ENCODE data around the gene CRYBG2.

Gene CRYBG2

GRCh38 chr1:26279456-26280332, 74.2 kb downstream of the CRYBG2 start, which contains the start of gene SH3BGRL3:
SH3BGRL3 (plus strand) TSS chr1:26280086; CDS start chr1:26280156, 70 bp downstream.
- DNase-seq: peak; percentile 72

- DNase-seq: no peak
Observed at GRCh38 chr1:26278724-26279455, 75.0 kb downstream of the CRYBG2 start.

GRCh38 chr1:26278303-26278702, 75.6 kb downstream of the CRYBG2 start:
- no peak for DNase-seq

- DNase-seq: no peak
Observed at GRCh38 chr1:26277719-26278118, 76.2 kb downstream of the CRYBG2 start.

GRCh38 chr1:26277261-26277661, 76.7 kb downstream of the CRYBG2 start:
- DNase-seq: no peak

- DNase-seq: no peak
Observed at GRCh38 chr1:26276432-26276838, 77.5 kb downstream of the CRYBG2 start.

GRCh38 chr1:26275580-26276431, 78.1 kb downstream of the CRYBG2 start:
- peak; percentile 72 for DNase-seq

GRCh38 chr1:26274801-26275425, 79.0 kb downstream of the CRYBG2 start:
- DNase-seq: no peak

All from effector CD8-positive, alpha-beta T cell (primary cell).